HCT116 (cell line): ENCODE data around the gene XRCC2.

Experiments
- CTCF ChIP-seq, 3 experiments: fragments of 200-600 bp in 1 of 3; sonication (generic) in 1 of 3; IDR thresholded peaks in 2 of 3; conservative IDR thresholded peaks in 1 of 3; 2 replicates each; pipeline ENCODE4 v1.5.1; 2012 to 2017; ENCODE audit warnings: low read depth in 2 of 3, low read length in 2 of 3, antibody characterized with exemption in 1 of 3, borderline replicate concordance in 1 of 3, control low read depth in 1 of 3, mild to moderate bottlenecking in 1 of 3, mixed read lengths in 1 of 3, mixed run types in 1 of 3, moderate library complexity in 1 of 3; ENCODE audit not compliant: insufficient read depth in 1 of 3
- EZH2 ChIP-seq: fragments of 200-600 bp; sonication (generic); IDR thresholded peaks from 2 replicates; pipeline ENCODE4 v1.6.1; 2017; ENCODE audit warnings: antibody characterized with exemption, mixed run types
- EZH2phosphoT487 ChIP-seq: fragments of 200-600 bp; IDR thresholded peaks from 2 replicates; pipeline ENCODE4 v1.6.1; 2018; ENCODE audit warnings: antibody characterized with exemption, borderline replicate concordance
- POLR2A ChIP-seq: IDR thresholded peaks from 2 replicates; pipeline ENCODE4 v1.7.0; 2011; ENCODE audit warnings: borderline replicate concordance; ENCODE audit not compliant: insufficient read depth, insufficient read length; ENCODE audit errors: extremely low read depth

DNA sequence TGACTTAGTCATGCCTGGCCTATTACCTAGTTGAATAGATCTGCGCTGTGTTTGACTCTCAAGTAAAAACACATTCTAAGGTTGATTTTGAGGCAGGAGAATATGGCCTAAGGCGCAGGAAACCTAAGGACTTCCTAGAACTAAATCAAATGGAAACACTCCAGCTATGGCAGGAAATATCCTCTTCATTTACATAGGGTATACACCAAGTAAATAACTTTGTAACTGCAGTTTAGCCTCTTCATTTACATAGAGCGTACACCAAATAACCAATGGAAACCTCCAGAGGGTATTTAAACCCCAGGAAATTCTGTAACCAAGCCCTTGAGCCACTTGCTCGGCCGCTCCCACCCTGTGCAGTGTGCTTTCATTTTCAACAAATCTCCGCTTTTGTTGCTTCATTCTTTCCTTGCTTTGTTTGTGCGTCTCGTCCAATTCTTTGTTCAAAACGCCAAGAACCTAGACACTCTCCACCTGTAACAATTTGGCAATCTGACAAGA is 35.6 kb upstream of the XRCC2 start:
- TF ChIP-seq EZH2phosphoT487 = no peak
- no peak for TF ChIP-seq POLR2A
- TF ChIP-seq CTCF (IDR thresholded peaks at IDR 0.05 in 2 of 3, conservative IDR thresholded peaks at IDR 0.05 in 1 of 3; ENCODE audit: borderline replicate concordance in 1 of 3, insufficient read depth in 1 of 3, low read depth in 2 of 3, low read length in 2 of 3) = no peak
- no peak for TF ChIP-seq EZH2
